Measurements from ENCODE around the gene SPRR2F. TPM values are rescaled to one million over a fixed set of nuclear protein-coding genes. Genes with fewer than 3 reads are reported as not detected.

The SPRR2F gene
- total and polyA plus RNA-seq, 2 of the 4 experiments (the other 2 are of a cell fraction) = not detected

GRCh38 chr1:153099461-153100045 lies 13.8 kb downstream of the SPRR2F start:
- Histone ChIP-seq H3K9me3 (ENCODE audit: control insufficient read depth, insufficient read depth, low read length) (no peaks in the 10 kb centered on the region), H3K27ac (ENCODE audit: insufficient read depth, low read length) (no peak overlapping the region), H2BK120ac (ENCODE audit: low read depth, low read length) (no peak overlapping the region), H2BK15ac (ENCODE audit: low read depth, low read length) (no peak overlapping the region), H3K56ac (ENCODE audit: extremely low read depth, insufficient read depth, low read length) (no peak overlapping the region), H3K4me3 (ENCODE audit: insufficient read depth, low read depth, low read length) (no peak overlapping the region), H3K4ac (ENCODE audit: low read depth, low read length) (no peak overlapping the region), H3K14ac (replicated peaks; ENCODE audit: low read depth, low read length) (no peak overlapping the region), H4K91ac (ENCODE audit: insufficient read depth, low read depth, low read length) (no peak overlapping the region), H3K9me1 (ENCODE audit: insufficient read depth, low read length) (no peaks in the 10 kb centered on the region), H2BK20ac (ENCODE audit: low read depth, low read length) (no peak overlapping the region), H4K8ac (ENCODE audit: low read depth in 2 of 2, low read length in 2 of 2) (no peak overlapping the region), H3K4me2 (ENCODE audit: low read depth, low read length) (no peak overlapping the region), H3K79me1 (ENCODE audit: low read depth in 1 of 2, low read length in 2 of 2) (no peaks in the 10 kb centered on the region), H3K27me3 (ENCODE audit: control insufficient read depth, insufficient read depth, low read length) (no peaks in the 10 kb centered on the region), H2AK9ac (replicated peaks; ENCODE audit: low read depth, low read length, poor library complexity) (no peak overlapping the region), H3K23ac (ENCODE audit: low read depth, low read length) (no peak overlapping the region), H3K18ac (ENCODE audit: low read depth, low read length) (no peak overlapping the region), H3K4me1 (ENCODE audit: control insufficient read depth, insufficient read depth, low read length) (no peaks in the 10 kb centered on the region), H4K5ac (ENCODE audit: low read depth, low read length) (no peak overlapping the region), H4K20me1 (ENCODE audit: insufficient read depth, low read length) (no peaks in the 10 kb centered on the region), H2AFZ (replicated peaks; ENCODE audit: low read length, poor library complexity) (no peak overlapping the region), H2AK5ac (ENCODE audit: low read depth, low read length) (no peak overlapping the region), H3K36me3 (ENCODE audit: control insufficient read depth, insufficient read depth, low read length) (no peaks in the 10 kb centered on the region), H3K9ac (ENCODE audit: low read depth, low read length) (no peak overlapping the region), H2BK5ac (ENCODE audit: low read depth, low read length, poor library complexity, severe bottlenecking) (no peak overlapping the region)
- ChIA-PET POLR2A (ENCODE audit: unreplicated experiment) (no interaction called here), CTCF (no interaction called here)
- DNase-seq (no peak), ATAC-seq (ENCODE audit: low read depth) (no peak)
- BruUV-seq (replicated peaks) = no TSS peak
- TF ChIP-seq NFE2L2 (IDR thresholded peaks at IDR 0.05; ENCODE audit: low read depth, low read length) (no peak), MAZ (IDR thresholded peaks at IDR 0.05; ENCODE audit: borderline replicate concordance, low read depth, low read length) (no peak), FOS (IDR thresholded peaks at IDR 0.05; ENCODE audit: low read depth, low read length) (no peak), BHLHE40 (IDR thresholded peaks at IDR 0.05; ENCODE audit: low read depth, low read length) (no peak), RCOR1 (IDR thresholded peaks at IDR 0.05; ENCODE audit: insufficient replicate concordance, low read length) (no peak), CTCF (conservative IDR thresholded peaks at IDR 0.05; ENCODE audit: low read depth, low read length) (no peak), POLR2A (IDR thresholded peaks at IDR 0.05; ENCODE audit: low read depth, low read length) (no peak), ELK1 (IDR thresholded peaks at IDR 0.05; ENCODE audit: borderline replicate concordance, low read depth, low read length) (no peak), SMC3 (IDR thresholded peaks at IDR 0.05; ENCODE audit: low read depth, low read length) (no peak), CEBPB (IDR thresholded peaks at IDR 0.05; ENCODE audit: low read depth, low read length) (no peak), MXI1 (IDR thresholded peaks at IDR 0.05; ENCODE audit: borderline replicate concordance, low read depth, low read length) (no peak), RAD21 (IDR thresholded peaks at IDR 0.05; ENCODE audit: low read length) (no peak), RFX5 (IDR thresholded peaks at IDR 0.05; ENCODE audit: low read depth, low read length) (no peak), MAFK (IDR thresholded peaks at IDR 0.05; ENCODE audit: low read depth, low read length) (no peak)
- TF ChIP-seq, protein P1, sequence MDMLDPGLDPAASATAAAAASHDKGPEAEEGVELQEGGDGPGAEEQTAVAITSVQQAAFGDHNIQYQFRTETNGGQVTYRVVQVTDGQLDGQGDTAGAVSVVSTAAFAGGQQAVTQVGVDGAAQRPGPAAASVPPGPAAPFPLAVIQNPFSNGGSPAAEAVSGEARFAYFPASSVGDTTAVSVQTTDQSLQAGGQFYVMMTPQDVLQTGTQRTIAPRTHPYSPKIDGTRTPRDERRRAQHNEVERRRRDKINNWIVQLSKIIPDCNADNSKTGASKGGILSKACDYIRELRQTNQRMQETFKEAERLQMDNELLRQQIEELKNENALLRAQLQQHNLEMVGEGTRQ (IDR thresholded peaks at IDR 0.05; ENCODE audit: low read depth, low read length) = no peak
- in situ Hi-C loops (cut with MboI; ENCODE audit: low sequenced_read_pairs) = no loop called here
- dilution Hi-C loops (cut with HindIII; ENCODE audit: low sequenced_read_pairs, unreplicated experiment) = no loop called here
- 60% methylated on average over 1 of the region's 9 CpGs; no CpG with 5 or more reads in 1 of the 2 experiments for WGBS, 2 experiments (ENCODE audit: extremely low coverage in 2 of 2, insufficient read length in 1 of 2)
- intact Hi-C loops (cut with micrococcal nuclease) = no loop called here

All from IMR-90 (cell line).